Measurements from ENCODE around the gene THNSL1. TPM values are rescaled to one million over a fixed set of nuclear protein-coding genes. Genes with fewer than 3 reads are reported as not detected.

THNSL1 gene
- total RNA-seq, 1 donor from 2014 or later = 6.5 TPM

DNA sequence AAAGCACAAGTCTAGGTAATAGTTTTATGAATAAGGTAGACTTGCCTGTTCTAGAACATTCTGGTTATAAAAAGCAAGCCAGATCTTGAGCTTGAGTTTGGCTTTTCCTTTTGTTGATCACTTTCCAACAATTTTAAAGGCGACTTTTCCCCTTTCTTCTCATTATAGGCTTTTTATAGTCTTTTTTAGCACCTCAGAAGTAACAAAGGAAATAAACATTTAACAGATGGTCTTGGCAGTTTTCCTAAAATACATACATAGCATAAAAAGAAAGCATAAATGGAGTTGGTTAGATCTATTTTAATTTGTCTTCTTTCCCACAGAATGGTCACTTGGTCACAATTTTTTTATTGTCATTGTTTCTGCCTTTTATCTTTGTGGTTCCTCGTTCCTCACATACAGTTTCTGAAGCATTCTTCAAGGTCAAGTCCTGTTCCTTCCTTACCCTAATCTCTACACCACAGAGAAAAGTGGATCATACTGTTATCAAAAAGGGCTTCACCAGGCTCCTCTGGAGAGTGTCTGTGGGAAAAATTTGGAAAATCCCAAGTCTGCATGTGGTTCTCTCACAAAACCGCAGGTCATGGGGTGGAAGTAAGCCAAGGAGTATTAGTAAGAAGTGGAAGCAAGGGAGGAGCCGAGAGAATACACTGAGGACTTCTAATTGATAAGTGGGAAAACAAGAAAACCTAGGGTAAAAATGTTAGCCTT is 31.3 kb downstream of the THNSL1 start:
- DNase-seq (ENCODE audit: missing footprints) = no peak
- intact Hi-C loops (cut with DNase I) = no loop called here
- no peak for ATAC-seq

DNA sequence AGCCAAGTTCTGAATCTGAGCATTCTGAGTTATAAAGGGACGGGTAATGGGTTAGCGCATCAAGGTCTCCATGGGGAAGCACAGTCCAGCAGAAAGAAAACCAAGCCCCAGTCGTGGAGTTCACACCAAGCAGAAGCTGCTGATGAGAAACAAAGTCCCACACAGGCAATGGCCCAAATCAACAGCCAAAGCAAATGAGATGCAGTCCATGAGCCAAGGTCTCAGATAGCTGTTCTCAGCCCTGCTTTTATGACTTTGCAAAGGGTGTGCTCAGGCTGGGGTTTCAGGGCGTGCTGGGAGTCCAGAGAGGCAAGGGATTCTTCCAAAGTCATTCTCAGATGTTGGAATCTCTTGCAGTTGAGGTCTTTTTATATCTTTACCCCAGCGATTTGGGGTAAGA is 32.0 kb downstream of the THNSL1 start:
- no peak for DNase-seq (ENCODE audit: missing footprints)
- intact Hi-C loops (cut with DNase I) = no loop called here
- ATAC-seq = no peak

DNA sequence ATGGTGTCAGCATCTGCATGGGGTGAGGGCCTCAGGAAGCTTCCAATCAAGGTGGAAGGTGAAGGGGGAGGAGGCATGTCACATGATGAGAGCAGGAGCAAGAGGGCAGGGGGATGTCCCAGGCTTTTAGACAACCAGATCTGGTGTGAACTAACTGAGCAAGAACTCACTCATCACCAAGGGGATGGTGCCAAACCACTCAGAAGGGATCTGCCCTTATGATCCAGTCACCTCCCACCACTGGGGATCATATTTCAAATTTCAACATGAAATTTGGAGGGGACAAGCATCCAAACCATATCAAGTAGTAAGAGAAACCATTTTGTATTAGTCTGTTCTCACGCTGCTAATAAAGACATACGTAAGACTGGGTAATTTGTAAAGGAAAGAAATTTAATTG is 33.6 kb downstream of the THNSL1 start:
- intact Hi-C loops (cut with DNase I) = no loop called here
- no peak for DNase-seq (ENCODE audit: missing footprints)
- no peak for ATAC-seq

DNA sequence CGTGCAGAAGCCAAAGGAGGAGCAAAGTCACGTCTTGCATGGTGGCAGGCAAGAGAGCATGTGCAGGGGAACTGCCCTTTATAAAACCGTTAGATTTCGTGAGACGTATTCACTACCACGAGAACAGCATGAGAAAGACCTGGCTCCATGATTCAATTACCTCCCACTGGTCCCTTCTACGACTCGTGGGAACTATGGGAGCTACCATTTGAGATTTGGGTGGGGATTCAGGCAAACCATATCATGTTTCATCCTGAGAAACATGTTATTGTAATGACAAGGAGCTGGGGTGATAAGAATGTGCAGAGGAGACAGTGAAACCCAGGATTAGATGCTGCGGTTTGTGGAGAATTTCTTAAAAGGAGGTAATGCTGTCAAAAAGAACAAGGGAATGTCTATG is 34.0 kb downstream of the THNSL1 start:
- intact Hi-C loops (cut with DNase I) = no loop called here
- no peak for DNase-seq (ENCODE audit: missing footprints)
- ATAC-seq = no peak

DNA sequence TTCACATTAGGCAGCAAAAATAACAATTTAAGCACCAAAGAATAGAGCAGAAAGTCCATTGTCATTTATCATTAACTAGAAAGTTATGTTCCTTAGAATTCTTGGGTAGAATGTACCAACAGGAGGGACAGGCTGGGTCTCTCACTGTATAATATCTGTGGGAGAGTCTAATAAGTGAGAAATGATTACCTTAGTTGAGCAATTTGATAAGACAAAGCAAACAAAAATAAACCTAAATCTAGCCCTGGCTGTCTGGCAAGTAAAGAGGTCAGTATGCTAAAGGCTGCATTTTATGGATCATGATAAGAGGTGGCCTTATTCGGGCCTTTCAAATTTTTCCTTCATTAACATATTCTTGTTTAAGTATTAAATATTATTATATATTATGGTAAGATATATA is 35.6 kb downstream of the THNSL1 start:
- DNase-seq (ENCODE audit: missing footprints) (no peak), ATAC-seq (no peak)
- intact Hi-C loops (cut with DNase I) = no loop called here

DNA sequence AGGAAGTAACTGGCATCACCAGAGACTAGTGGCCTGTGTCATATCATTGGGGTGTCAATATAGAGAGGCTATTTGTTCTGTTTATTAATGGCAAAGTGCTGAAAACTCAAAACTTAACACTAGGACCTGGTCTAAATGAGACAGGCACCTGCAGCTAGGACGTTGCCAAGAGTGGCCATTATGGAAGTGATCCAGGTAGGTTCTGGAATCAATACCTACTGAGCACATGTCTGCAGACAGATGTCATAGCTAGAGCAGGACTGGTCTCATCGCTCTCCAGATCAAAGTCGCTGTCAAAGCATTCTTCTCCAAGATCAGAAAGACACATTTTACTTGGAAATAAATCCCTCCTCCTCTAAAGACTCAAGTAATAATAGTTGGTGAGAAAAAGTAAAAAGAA is 40.3 kb downstream of the THNSL1 start:
- ATAC-seq (no peak), DNase-seq (ENCODE audit: missing footprints) (no peak)
- intact Hi-C loops (cut with DNase I) = no loop called here

DNA sequence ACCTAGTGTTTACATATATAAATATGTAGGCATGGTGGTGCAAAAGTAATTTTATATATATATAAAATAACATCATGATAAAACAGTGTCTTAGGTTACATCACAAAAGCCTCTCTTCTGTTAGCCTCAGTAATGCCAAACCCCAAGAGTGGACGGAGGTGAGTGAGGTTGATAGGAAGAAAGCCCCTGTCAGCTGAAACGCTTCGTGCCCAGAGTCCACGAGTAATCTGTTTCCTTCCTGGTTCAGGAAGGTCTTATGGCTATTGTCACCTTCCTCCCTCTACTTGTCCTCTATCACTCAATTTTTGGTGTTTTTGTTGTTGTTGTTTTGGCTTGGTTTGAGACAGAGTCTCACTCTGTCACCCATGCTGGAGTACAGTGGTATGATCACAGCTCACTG is 41.5 kb downstream of the THNSL1 start:
- DNase-seq (ENCODE audit: missing footprints) (no peak), ATAC-seq (no peak)
- intact Hi-C loops (cut with DNase I) = no loop called here

DNA sequence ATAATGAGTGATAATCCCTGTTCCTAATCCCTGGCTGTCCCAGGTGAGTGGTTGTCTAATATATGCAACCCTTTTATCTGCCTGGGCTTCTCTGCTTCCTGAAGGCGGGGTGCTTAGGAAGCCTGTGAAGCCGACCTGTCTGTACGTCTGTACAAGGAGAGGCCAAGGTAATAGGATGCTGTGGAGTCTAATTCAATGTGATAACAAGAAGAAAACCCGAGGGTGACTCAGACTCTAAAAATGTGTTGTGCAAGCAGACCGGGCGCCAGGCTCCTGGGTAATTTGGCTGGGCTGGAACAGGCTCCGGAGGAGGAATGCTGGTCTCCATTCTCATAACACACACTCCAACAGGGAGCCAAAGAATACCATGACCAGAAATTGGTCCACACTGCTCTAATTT is 43.6 kb downstream of the THNSL1 start:
- intact Hi-C loops (cut with DNase I) = no loop called here
- no peak for DNase-seq (ENCODE audit: missing footprints)
- no peak for ATAC-seq

DNA sequence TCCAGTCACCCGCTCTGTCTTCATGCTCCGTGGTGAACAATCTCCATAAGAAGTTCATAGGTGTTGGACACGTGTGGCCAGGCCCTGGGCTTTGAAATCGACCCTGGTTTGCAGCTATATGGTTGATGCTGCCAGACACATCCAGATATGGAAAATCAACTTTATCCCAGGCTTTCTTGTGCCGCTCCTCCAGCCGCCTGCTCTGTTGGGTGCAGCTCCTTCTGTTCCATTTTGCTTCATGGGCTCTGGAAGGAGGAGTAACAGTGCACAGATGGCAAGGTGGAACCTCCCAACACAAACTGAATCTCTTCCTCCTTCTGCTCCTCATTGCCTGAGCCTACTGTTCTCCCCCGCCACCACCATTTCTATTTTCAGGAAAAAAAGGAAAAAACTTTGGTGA is 44.7 kb downstream of the THNSL1 start:
- DNase-seq (ENCODE audit: missing footprints) (no peak), ATAC-seq (no peak)
- intact Hi-C loops (cut with DNase I) = no loop called here

DNA sequence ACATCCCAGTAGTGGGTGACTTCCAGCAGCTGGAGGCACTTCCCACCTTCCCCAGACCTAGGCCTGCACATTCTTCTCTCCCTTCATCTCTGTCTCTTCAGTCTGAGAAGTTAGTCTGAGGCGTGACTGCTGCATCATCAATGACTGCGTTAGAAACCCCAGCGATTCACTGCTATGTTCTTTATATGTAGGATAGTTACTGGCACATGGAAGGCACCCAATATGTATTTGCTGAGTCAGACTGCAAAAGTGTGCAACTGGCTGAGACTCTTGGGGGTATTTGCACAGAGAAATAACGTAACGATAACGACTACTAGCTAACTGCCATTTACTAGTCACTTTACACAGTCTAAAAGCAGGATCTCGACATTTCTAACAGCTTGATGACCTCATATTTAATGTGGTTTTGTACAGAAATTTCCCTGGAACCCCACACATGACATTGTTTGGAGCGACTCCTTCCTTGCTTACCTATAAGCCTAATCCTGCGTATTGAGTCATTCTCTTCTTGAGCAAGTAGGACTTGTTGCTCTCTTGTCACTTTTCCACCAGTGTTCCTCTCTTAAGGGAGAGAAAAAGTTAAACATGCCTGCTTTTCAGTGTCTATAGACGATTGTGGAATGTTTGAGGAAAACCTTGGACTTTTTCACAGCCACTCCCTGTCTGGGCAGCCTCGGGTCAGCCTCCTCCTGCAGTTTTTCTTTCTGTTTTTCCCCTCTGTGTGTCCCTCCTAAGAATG is 45.5 kb downstream of the THNSL1 start:
- no peak for DNase-seq (ENCODE audit: missing footprints)
- ATAC-seq = no peak
- intact Hi-C loops (cut with DNase I) = no loop called here

DNA sequence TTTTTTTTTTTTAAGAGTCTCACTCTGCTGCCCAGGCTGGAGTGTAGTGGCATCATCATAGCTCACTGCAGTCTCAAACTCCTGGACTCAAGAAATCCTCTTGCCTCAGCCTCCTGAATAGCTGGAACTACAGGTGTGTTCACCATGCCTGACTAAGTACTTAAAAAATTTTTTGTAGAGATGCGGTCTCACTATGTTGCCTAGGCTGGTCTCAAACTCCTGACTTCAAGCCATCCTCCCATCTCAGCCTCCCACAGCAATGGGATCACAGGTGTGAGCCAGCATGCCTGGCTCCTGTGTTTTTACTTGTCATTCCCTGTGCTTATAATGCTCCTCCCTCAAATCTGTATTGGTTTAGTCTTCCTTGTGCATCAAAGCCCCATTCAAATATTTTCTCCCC is 46.7 kb downstream of the THNSL1 start:
- ATAC-seq (no peak), DNase-seq (ENCODE audit: missing footprints) (no peak)
- intact Hi-C loops (cut with DNase I) = no loop called here

DNA sequence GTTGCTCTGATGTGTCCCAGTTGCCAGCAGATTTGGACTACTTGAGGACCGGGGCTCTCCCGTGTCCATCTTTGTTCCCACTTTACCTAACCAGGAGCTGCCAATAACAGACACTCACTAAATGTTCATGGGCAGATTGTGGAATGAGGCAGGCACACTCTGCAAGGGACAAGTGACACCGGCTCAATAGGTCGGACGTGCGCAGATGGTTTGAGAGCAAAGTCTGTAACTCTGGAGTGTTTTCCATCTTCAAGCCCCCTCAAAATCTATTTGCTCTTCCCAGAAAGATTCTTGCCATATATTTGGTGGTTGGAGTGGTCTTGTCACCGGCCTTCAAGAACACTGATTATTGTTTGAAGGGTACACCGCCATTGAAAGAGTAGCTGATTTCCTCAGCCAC is 47.2 kb downstream of the THNSL1 start:
- DNase-seq (ENCODE audit: missing footprints) (no peak), ATAC-seq (no peak)
- intact Hi-C loops (cut with DNase I) = no loop called here

DNA sequence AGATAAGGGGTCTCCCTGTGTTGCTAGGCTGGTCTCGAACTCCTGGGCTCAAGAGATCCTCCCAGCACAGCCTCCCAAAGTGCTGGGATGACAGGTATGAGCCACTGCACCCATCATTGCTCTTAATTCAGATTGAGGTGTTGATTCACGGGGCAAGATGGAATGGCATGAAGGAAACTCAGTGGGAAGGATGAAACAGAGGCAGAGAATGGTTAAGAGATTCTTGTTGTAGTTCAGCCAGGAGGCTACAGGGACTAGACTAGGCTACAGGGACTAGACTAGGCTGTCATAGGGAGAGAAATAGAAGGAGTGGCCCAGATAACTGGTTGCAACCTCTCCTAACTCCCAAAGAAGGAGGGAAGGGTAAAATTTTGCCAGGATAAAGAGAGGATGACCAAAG is 48.0 kb downstream of the THNSL1 start:
- no peak for DNase-seq (ENCODE audit: missing footprints)
- intact Hi-C loops (cut with DNase I) = no loop called here
- ATAC-seq = no peak

DNA sequence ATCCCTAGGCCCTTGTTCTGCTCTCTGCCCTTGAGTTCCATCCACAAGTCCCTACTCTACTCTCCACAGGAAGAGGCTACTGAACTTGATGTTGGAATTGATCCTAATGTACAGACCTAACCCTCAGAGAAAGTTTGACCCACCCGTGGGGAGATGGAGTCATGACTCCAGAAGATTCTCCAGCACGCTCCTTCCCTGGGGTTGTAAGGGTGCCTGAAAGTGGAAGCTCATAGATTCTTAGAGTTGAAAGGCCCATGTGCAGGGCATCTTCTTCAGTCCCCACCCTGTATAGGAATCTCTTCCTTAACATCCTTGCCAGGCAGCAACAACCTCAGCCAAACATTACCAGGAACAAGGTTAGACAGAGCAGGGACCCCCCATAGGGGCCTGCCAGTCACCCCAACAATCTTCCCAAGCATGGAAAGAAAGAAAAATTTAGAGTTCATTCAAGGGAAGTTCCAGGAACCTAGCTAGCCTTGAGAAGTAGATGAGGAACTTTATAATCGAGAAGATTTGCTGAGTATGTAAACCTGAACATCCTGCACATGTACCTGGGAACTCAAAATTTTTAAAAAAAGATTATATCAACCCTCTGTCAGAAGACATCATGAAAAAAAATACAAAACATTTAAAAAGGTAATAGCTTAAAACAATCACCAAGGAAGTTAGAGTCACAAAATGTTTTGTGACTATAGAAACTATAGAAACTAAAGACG is 49.5 kb downstream of the THNSL1 start:
- intact Hi-C loops (cut with DNase I) = no loop called here
- DNase-seq (ENCODE audit: missing footprints) = no peak

DNA sequence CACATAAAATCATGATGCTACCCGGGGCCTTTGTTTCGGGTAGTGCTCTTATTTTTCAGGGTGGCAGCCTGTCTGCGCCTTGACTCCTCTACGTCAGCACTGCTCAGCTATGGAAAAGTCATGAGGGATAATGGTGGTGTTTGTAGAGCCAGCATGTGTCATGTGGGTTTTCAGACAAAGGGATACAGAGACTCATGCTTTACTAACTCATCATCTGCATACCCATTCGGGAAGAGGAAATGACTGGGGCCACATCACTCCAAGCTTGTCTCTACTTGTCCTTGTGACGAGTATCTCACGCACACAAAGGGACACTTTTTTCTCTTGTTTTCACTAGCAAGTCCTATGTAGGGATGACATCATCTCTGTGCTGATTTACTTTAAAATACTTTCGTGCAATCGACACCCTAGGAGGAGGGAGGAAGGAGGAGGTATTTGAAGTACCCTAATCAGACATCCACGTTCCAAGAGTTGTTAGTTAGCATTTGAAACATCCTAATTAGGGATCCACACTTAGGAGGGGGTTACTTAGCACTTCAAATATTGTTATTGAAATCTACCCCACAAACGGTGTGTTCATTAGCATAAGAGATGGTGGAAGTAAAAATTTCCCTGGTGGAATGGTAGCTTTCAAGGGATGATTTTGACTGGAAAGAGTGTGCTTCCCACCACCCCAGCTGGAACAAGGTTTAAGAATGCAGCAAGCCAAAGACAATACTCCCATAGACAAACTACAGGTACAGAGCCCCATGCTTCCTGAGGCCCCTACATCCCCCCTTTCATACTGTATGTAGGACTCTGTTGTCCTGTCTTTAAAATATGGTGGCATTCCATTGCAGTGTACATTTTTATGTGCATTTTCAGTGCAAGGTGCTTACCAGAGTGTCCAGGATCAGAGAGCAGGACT is 52.0 kb downstream of the THNSL1 start:
- ATAC-seq = no peak
- no peak for DNase-seq (ENCODE audit: missing footprints)
- intact Hi-C loops (cut with DNase I) = no loop called here

More for the DNA sequence above, 49.5 kb downstream of the THNSL1 start:
- ATAC-seq = no peak

DNA sequence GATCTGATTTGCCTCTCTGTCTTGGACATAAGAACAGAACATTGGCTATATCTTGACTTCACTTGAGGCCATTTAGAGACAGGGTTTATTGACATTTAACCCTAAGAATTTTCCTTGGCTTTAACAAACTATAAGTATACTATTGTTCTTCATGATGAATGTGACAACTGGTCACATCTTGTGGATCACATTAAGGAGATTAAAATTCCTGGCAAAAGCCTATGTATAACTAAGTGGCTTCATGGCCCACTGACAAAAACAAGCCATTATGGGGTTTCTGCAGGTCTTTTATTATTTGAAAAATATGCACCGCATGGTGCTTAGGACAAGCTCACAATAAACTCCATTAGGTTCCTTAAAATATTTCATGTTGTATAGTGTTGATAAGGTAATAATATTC is 54.8 kb downstream of the THNSL1 start:
- intact Hi-C loops (cut with DNase I) = no loop called here
- ATAC-seq = no peak
- DNase-seq (ENCODE audit: missing footprints) = no peak

DNA sequence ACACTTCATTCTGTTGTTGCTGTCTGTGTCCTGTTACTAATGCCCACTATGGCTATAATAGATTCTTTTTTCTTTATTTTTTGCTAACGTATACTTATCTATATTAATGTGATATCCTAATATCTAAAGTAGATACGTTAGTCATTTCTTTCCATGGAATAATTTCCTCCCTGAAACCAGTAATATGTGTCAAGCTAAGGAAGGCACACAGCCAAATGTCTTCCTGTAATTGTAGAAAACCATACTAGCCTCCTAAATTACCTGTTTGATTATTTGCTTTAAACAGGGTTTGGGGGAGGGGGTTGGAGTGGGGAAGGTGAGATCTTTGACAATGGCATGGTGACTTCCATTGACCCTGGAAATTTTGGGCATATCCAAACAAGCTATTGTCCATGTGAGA is 56.4 kb downstream of the THNSL1 start:
- no peak for ATAC-seq
- DNase-seq (ENCODE audit: missing footprints) = no peak
- intact Hi-C loops (cut with DNase I) = no loop called here

DNA sequence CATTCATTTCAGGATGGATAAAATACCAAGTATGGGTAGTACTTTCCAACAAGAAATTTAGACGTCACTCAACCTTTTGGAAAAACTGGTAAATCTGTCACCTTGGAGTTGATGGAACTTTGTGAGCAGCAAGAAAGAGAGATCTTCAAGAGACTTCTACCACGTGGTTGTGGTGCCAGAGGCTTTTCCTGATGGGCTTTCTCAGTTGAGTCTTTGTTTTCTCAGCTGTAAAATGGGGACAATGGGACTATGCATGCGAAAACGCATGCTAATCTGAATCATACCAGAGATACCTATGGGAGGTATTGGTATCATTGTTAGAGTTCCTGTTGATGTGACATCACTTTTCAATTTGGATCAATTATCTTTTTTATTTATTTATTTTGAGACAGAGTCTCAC is 59.4 kb downstream of the THNSL1 start:
- DNase-seq (ENCODE audit: missing footprints) (no peak), ATAC-seq (no peak)
- intact Hi-C loops (cut with DNase I) = no loop called here

Measured in Right ventricle myocardium inferior (tissue), 1 donor.